ENCODE measurements around the gene KLHL8. TPM values are rescaled to one million over a fixed set of nuclear protein-coding genes. Genes with fewer than 3 reads are reported as not detected.

The KLHL8 gene
- polyA plus RNA-seq, 1 donor from 2014 or later, result 15.0 TPM

DNA sequence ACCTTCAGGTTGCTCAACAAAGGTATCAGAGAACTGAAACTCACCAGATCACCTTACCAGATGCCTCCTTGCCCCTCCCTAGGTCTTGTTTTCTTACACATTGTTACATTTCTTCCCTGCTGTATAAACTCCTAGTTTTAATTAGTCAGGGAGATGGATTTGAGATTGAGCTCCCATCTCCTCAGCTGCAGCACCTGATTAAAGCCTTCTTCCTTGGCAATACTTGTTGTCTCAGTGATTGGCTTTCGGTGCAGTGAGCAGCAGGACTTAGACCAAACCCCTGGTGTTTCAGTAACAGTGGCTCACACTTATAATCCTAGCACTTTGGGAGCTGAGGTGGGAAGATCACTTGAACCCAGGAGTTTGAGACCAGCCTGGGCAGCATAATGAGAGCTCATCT, 42.5 kb upstream of the KLHL8 start:
- H3K36me3 ChIP-seq (ENCODE audit: insufficient read depth, low read length), result no peaks in the 10 kb centered on the region
- no peaks in the 10 kb centered on the region for H3K9me3 ChIP-seq (ENCODE audit: low read length)
- H3K4me3 ChIP-seq (ENCODE audit: low read length), result no peak overlapping the region
- H3K9me2 ChIP-seq (ENCODE audit: insufficient read depth, low read length), result no peaks in the 10 kb centered on the region
- no peak overlapping the region for H3K9ac ChIP-seq (ENCODE audit: low read length)
- no peak overlapping the region for H3K27ac ChIP-seq (ENCODE audit: low read length)
- no peaks in the 10 kb centered on the region for H3F3A ChIP-seq (ENCODE audit: insufficient read depth, low read length, poor library complexity, severe bottlenecking)
- no peaks in the 10 kb centered on the region for H4K20me1 ChIP-seq (ENCODE audit: insufficient read depth)
- H3K4me2 ChIP-seq (ENCODE audit: low read length), result no peak overlapping the region
- no peaks in the 10 kb centered on the region for H3K27me3 ChIP-seq (ENCODE audit: insufficient read depth, low read depth, low read length)
- H3K79me2 ChIP-seq (replicated peaks; ENCODE audit: insufficient read depth, low read length), result no peaks in the 10 kb centered on the region
- no peak overlapping the region for H2AFZ ChIP-seq (ENCODE audit: low read depth, low read length)
- no peak for TF ChIP-seq EP300 (conservative IDR thresholded peaks at IDR 0.05; ENCODE audit: poor library complexity, severe bottlenecking)
- no peak for TF ChIP-seq TAF1 (IDR thresholded peaks at IDR 0.05; ENCODE audit: low read depth)
- TF ChIP-seq RAD21 (conservative IDR thresholded peaks at IDR 0.05), result no peak
- no peak for TF ChIP-seq SMC3 (conservative IDR thresholded peaks at IDR 0.05; ENCODE audit: poor library complexity)
- TF ChIP-seq REST (IDR thresholded peaks at IDR 0.05; ENCODE audit: borderline replicate concordance), result no peak
- TF ChIP-seq POLR2AphosphoS5 (IDR thresholded peaks at IDR 0.05), result no peak
- TF ChIP-seq EZH2 (IDR thresholded peaks at IDR 0.05; ENCODE audit: borderline replicate concordance, insufficient read depth, low read length, poor library complexity, severe bottlenecking), result no peak
- no peak for TF ChIP-seq CTCF (IDR thresholded peaks at IDR 0.05; ENCODE audit: poor library complexity, severe bottlenecking)
- TF ChIP-seq MXI1 (conservative IDR thresholded peaks at IDR 0.05; ENCODE audit: poor library complexity, severe bottlenecking), result no peak

GRCh38 chr4:87260477-87260876, 40.1 kb upstream of the KLHL8 start:
- H3K36me3 ChIP-seq (ENCODE audit: insufficient read depth, low read length), result no peaks in the 10 kb centered on the region
- no peak overlapping the region for H2AFZ ChIP-seq (ENCODE audit: low read depth, low read length)
- H3K27me3 ChIP-seq (ENCODE audit: insufficient read depth, low read depth, low read length), result no peaks in the 10 kb centered on the region
- no peaks in the 10 kb centered on the region for H3K79me2 ChIP-seq (replicated peaks; ENCODE audit: insufficient read depth, low read length)
- no peak for TF ChIP-seq EZH2 (IDR thresholded peaks at IDR 0.05; ENCODE audit: borderline replicate concordance, insufficient read depth, low read length, poor library complexity, severe bottlenecking)
- TF ChIP-seq EP300 (conservative IDR thresholded peaks at IDR 0.05; ENCODE audit: poor library complexity, severe bottlenecking), result no peak
- TF ChIP-seq SMC3 (conservative IDR thresholded peaks at IDR 0.05; ENCODE audit: poor library complexity), result no peak
- no peak for TF ChIP-seq CTCF (IDR thresholded peaks at IDR 0.05; ENCODE audit: poor library complexity, severe bottlenecking)
- no peak for TF ChIP-seq MXI1 (conservative IDR thresholded peaks at IDR 0.05; ENCODE audit: poor library complexity, severe bottlenecking)
- TF ChIP-seq REST (IDR thresholded peaks at IDR 0.05; ENCODE audit: borderline replicate concordance), result no peak
- no peak for TF ChIP-seq RAD21 (conservative IDR thresholded peaks at IDR 0.05)
- no peak for TF ChIP-seq TAF1 (IDR thresholded peaks at IDR 0.05; ENCODE audit: low read depth)
- H3K9me2 ChIP-seq (ENCODE audit: insufficient read depth, low read length), result no peaks in the 10 kb centered on the region
- no peaks in the 10 kb centered on the region for H4K20me1 ChIP-seq (ENCODE audit: insufficient read depth)
- H3K4me3 ChIP-seq (ENCODE audit: low read length), result no peak overlapping the region
- H3K9me3 ChIP-seq (ENCODE audit: low read length), result no peaks in the 10 kb centered on the region
- no peak overlapping the region for H3K9ac ChIP-seq (ENCODE audit: low read length)
- no peak overlapping the region for H3K27ac ChIP-seq (ENCODE audit: low read length)
- no peak overlapping the region for H3K4me2 ChIP-seq (ENCODE audit: low read length)
- H3F3A ChIP-seq (ENCODE audit: insufficient read depth, low read length, poor library complexity, severe bottlenecking), result no peaks in the 10 kb centered on the region

All from neural cell (in vitro differentiated cells).